Measurements from ENCODE around the gene SLAMF8.

SLAMF8 gene

DNA sequence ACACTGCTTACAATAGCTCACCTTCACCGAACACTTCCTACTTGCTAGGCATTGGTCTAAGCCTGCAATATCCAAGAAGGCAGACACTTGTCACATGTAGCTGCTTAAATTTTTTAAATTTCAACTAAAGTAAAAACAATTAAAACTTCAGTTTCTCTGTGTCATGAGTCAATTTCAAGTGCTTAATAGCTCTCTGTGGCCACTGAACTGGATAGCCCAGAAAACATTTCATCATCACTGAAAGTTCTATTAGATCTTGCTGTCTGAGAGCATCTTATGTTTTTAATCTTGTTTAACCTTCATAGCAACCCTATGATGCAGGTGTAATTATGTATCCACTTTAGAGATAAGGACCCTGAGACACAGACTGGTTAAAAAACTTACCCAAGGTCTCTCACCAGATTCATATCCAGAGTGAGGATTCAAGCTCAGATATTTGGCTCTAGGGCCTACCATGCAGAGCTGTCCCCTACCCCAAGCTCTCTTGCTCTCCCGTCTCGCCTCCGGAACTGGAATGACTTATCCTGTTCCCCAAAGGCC, 27.2 kb upstream of the SLAMF8 start:
- no peak for DNase-seq
- TF ChIP-seq POLR2A (IDR thresholded peaks at IDR 0.05; ENCODE audit: low read length) (no peak), GATA1 (IDR thresholded peaks at IDR 0.05; ENCODE audit: low read depth, low read length) (no peak)

DNA sequence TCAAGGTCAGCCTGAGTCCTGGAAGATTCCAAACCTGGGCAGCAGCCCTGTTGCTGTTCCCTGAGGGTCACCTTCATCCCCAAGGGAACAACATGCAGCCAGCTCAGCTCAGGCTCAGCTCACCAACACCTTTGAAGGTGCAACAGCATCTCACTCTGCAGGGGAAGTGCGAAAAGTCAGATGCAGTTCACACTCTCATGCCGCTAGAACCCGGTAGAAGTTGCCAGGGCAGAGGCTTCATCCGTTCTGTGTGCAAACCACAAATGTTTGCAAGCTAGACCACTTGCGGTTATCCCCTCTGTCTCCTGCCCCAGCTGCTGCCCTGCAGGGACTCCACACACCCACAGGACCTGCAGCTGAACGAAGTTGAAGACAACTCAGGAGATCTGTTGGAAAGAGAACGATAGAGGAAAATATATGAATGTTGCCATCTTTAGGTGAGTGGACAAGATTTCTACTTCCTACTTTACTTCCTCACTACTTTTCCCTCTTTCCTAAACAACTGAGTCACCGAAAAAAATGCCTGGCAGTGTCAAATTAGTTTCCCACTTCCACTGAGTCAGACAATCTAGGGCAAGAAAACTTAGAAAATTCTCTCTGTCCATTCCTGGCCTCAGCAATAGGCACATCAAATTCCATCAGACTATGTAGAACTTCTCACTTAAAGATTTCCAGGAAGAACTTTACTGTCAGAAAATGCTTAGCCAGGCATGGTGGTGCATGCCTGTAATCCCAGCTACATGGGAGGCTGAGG, 26.3 kb upstream of the SLAMF8 start:
- TF ChIP-seq GATA1 (IDR thresholded peaks at IDR 0.05; ENCODE audit: low read depth, low read length) (no peak), POLR2A (IDR thresholded peaks at IDR 0.05; ENCODE audit: low read length) (no peak)

DNA sequence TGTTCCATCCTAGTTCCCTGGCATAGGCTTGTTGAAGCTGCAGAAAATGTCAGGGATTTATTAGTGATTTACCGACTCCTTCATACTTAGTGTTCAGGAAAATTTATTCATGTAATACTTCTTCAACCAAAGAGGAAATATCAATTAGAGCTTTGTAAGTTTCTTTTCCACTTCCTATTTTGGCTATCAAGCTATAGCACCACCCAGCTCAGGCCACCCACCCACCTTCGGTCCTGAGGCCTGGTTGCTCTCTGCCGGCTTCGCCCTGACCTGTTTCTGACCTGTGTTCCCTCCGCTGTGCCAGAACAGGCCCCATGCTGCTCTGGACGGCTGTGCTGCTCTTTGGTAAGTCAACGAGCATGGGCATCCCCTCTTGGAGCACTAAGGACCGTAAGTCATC, 24.6 kb upstream of the SLAMF8 start, which contains the start of gene FCRL6:
Gene FCRL6 (plus strand): TSS at position 250 of the 400 bp plus-strand sequence. CDS start 65 bp downstream, at position 315.
- no peak for TF ChIP-seq POLR2A (IDR thresholded peaks at IDR 0.05; ENCODE audit: low read length)
- no peak for TF ChIP-seq GATA1 (IDR thresholded peaks at IDR 0.05; ENCODE audit: low read depth, low read length)
- DNase-seq = no peak

More for the DNA sequence above, 26.3 kb upstream of the SLAMF8 start:
- DNase-seq = no peak

DNA sequence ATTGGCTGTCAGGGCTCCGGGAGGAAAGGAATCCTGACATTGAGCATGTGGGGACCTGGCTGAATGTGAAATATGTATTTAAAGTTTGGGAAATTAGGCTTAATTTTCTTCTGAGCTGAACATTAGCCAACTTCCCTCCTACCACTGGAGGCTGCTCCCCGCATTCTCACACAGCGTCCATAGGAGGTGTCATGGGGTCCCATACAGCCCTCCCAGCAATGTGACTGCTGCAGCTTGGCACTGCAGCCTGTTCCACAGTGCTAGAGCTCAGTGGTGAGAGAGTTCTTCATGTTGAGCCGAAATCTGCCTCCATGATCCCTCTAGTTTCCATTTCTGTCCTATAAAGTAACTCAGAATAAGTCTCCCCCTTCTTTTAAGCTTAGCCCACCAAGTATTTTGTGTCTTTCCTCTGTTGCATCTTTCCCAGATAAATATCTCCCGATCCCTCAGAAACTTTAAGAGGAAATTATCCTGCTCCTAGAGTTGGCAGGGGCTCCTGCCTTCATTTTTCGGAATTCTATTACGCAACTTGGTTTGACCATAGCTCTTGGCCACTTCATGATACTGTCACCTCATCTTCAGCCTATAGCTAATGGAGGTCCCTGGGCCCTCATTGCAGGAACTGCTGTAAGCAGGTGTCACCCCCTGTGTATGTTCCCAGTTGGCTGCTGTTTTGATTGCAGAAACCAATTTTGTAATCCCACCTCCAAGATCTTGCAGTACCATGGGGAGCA, 22.6 kb upstream of the SLAMF8 start:
- TF ChIP-seq POLR2A (IDR thresholded peaks at IDR 0.05; ENCODE audit: low read length) = no peak
- no peak for TF ChIP-seq GATA1 (IDR thresholded peaks at IDR 0.05; ENCODE audit: low read depth, low read length)
- no peak for DNase-seq

DNA sequence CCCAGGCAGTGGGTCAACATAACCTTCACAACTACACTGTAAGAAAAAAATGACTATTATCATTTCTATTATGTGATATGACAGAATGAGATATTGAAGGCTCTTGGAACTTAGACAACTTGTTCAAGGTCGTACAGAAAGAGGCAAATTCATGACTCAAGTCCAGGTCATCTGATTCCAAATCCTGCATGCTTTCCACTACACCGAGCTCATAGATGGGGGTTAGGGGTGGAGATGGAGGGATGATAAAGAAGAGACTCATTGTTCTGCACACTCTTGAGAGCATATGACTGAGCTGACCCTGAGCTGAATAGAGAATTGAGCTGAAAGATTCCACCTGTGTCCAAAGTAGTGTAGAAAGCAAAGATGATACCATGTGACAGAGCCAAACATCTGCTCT, 21.7 kb upstream of the SLAMF8 start:
- no peak for DNase-seq
- TF ChIP-seq GATA1 (IDR thresholded peaks at IDR 0.05; ENCODE audit: low read depth, low read length) (no peak), POLR2A (IDR thresholded peaks at IDR 0.05; ENCODE audit: low read length) (no peak)

DNA sequence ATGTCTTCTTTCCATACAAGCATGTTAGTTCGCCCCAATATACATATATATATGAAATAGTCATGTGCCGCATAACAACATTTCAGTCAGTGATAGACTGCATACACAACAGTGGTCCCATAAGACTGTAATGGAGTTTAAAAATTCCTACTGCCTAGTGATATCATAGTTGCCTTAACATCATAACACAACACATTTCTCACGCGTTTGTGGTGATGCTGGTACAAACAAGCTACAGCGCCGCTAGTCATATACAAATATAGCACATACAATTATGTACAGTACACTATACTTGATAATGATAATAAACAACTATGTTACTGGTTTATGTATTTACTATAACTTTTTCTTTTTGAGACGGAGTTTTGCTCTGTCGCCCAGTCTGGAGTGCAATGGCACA, 10.7 kb upstream of the SLAMF8 start:
- TF ChIP-seq GATA1 (IDR thresholded peaks at IDR 0.05; ENCODE audit: low read depth, low read length) (no peak), POLR2A (IDR thresholded peaks at IDR 0.05; ENCODE audit: low read length) (no peak)
- no peak for DNase-seq

DNA sequence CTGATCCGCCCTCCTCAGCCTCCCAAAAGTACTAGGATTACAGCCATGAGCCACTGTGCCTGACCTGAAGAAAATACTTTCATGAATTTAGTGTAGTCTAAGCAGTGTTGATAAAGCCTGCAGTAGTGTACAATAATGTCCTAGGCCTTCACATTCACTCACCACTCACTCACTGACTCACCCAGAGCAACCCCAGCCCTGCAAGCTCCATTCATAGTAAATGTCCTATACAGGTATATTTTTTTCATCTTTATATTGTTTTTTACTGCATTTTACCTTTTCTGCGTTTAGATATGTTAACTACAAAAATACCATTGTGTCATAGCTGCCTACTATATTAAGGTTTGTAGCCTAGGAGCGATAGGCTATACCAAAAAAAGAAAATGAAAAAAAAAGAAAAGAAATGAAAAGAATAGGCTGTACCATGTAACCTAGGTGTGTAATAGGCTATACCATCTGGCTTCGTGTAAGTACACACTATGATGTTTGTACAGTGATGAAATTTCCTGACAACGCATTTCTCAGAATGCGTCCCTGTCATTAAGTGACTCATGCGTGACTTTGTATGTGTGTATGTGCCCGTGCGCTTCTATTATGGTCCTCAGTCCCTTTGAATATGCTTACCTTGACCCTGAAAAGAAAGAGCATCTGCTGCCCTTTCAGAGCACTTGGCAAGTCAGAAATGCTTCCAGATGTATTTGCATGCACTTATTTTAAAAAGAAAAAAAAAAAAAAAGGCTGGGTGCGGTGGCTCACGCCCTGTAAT, 9.2 kb upstream of the SLAMF8 start:
- TF ChIP-seq GATA1 (IDR thresholded peaks at IDR 0.05; ENCODE audit: low read depth, low read length) = no peak
- DNase-seq = no peak

DNA sequence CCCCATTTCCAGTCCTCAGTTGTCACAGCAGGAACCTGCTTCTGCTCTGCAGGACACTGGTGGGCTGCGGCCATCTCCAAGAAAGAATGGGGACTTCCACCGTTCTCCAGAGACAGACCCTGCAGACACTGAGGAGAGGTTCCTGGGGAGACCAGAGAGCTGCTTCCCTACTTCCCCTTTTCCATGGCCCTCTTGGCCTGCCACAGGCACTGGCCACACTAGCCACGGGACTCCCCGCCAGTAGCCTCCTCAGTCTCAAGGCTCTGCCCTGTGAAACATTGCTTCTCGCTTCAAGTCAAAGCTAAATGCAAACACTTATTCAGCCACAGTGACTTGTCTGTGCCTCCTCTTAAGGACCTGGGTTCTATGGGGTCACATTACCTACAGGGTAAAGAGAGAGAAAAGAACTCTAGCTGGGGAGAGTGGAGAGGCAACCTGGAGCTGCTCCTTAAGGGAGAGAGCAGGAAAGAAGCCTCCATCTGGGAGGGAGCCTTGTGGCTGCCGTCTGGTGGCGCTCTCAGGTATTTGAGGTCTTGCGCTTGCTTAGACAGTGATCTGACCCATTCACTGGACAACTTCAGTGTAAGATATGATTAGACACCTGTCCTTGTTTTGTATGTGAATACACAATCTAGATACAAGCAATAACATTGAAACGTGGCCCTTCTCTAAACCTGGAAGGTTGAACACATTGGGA, 5.4 kb upstream of the SLAMF8 start:
- TF ChIP-seq GATA1 (IDR thresholded peaks at IDR 0.05; ENCODE audit: low read depth, low read length) = no peak

DNA sequence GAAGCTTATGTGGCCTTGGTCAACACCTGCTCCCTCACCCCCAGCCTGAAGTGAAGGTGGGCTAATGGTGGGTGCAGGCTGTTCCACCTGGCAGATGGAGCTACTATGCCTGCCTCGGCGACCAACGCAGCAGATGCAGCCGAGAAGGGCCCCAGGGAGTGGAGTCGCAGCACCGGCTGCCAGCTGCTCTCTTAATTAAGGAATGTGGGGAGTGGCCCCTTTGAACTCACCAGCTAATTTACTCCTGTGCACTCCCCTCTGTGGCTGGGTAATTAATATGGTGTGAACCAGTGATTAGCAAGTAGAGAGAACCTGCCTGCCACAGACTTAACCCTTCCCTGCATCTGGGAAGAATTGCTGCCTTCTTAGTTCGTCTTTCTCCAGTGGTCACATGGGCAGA, 3.3 kb upstream of the SLAMF8 start:
- TF ChIP-seq POLR2A (IDR thresholded peaks at IDR 0.05; ENCODE audit: low read length) = no peak
- no peak for TF ChIP-seq GATA1 (IDR thresholded peaks at IDR 0.05; ENCODE audit: low read depth, low read length)
- DNase-seq = no peak

More for the DNA sequence above, 5.4 kb upstream of the SLAMF8 start:
- no peak for DNase-seq

DNA sequence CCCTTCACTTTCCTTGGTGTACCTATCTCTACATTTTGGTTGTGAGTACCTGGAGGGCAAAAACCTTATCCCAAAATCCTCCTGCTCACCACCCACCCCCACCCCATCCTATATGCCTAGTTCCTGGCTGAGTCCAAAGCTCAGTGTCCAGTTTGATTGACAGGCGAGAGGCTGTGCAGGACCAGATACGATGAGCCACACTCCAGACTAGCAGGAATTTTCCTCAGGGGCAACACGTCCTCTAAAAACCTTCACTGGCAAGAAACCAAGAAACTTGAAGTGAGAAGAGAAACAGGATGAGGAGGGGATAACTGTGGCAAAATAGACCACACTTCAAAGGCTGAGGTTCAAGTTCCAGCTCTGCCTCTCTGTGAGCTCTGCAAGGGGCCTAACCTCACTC, 1.1 kb upstream of the SLAMF8 start:
- DNase-seq = no peak
- TF ChIP-seq POLR2A (IDR thresholded peaks at IDR 0.05; ENCODE audit: low read length) = no peak
- TF ChIP-seq GATA1 (IDR thresholded peaks at IDR 0.05; ENCODE audit: low read depth, low read length) = no peak

DNA sequence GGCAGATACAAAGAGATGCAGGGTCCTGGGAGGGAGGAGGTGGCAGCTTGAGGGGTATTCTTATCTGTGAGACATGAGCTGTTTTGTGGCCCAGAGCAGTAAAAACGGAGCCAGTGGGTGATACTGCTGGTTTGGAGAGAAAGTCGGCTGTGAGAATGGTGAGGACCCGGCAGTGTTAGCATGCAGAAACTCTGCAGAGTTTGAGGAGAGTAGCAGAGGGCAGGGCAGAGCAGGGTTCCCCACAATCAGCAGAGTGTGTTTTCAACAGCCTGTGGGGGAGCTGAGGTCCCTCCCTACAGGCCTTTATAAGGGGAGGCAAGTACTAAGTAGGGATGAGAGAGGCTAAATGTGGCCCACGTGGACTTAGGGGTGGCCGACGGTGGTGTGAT, 423 bp downstream of the SLAMF8 start:
- TF ChIP-seq POLR2A (IDR thresholded peaks at IDR 0.05; ENCODE audit: low read length) = no peak
- TF ChIP-seq GATA1 (IDR thresholded peaks at IDR 0.05; ENCODE audit: low read depth, low read length) = no peak

DNA sequence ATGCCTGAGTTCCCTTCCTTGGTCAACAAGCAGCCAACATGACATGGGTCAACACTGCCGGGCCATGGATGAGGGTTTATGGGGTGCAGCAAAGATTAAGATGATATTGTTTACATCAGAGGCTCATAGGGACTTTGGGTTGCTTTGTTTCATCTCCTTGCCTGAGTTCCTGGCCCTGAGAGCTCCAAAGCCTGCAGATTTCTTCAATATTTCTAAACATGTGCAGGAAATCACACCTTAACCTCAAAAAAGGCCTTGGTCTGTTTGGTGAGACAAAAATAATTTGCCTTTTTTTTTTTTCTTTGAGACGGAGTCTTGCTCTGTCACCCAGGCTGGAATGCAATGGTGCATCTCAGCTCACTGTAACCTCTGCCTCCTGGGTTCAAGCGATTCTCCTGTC, 876 bp downstream of the SLAMF8 start:
- no peak for DNase-seq
- no peak for TF ChIP-seq GATA1 (IDR thresholded peaks at IDR 0.05; ENCODE audit: low read depth, low read length)
- no peak for TF ChIP-seq POLR2A (IDR thresholded peaks at IDR 0.05; ENCODE audit: low read length)

More for the DNA sequence above, 423 bp downstream of the SLAMF8 start:
- no peak for DNase-seq

DNA sequence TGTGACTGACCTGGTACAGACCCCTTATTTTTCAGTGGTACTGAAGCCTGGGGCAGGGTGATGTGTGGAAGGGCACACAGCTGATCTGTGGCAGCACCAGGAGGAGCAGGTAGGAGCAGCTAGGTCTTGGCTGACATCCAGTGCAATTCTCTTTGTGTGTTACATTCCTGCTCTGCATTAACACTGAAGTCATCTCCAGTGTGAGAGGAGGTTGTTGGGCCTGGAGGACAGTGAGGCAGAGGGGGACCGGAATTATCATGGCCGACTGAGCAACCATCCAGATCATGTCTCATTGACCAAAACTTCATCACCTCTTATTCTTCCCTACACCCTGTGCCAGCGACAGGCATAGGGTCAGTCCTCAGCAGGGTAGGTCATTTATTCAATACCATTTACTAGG, 1.5 kb downstream of the SLAMF8 start:
- DNase-seq = no peak

More for the DNA sequence above, 1.5 kb downstream of the SLAMF8 start:
- TF ChIP-seq GATA1 (IDR thresholded peaks at IDR 0.05; ENCODE audit: low read depth, low read length) = no peak
- no peak for TF ChIP-seq POLR2A (IDR thresholded peaks at IDR 0.05; ENCODE audit: low read length)

Data from erythroblast (primary cell).